Liver (tissue), 9 donors: ENCODE data around the gene ENOX1. TPM values are rescaled to one million over a fixed set of nuclear protein-coding genes. Genes with fewer than 3 reads are reported as not detected.
A peak's percentile ranks its signal among the peaks of the same experiment; 100 is the strongest.

ENCODE experiments used
- DNase-seq: peaks from one replicate; pipeline ENCODE4 v3.0.0-alpha.2; 2017; ENCODE audit warnings: low spot score
- H3K27ac ChIP-seq, 2 donors: one replicate each; pipeline ENCODE4 v1.7.0; 2013; ENCODE audit warnings: inconsistent platforms in 2 of 2, low read length in 2 of 2, control low read depth in 1 of 2, low read depth in 1 of 2, mild to moderate bottlenecking in 1 of 2
- H3K27me3 ChIP-seq, 4 donors: one replicate each; pipeline versions ENCODE4 v1.6.1 to v1.7.0; 2013; ENCODE audit warnings: low read length in 3 of 4, inconsistent platforms in 1 of 4, mild to moderate bottlenecking in 1 of 4, moderate library complexity in 1 of 4; ENCODE audit not compliant: control insufficient read depth in 4 of 4, insufficient read depth in 4 of 4
- H3K36me3 ChIP-seq, 4 donors: one replicate each; pipeline versions ENCODE4 v1.6.1 to v1.7.0; 2013; ENCODE audit warnings: low read length in 3 of 4, mild to moderate bottlenecking in 3 of 4, low read depth in 1 of 4, moderate library complexity in 1 of 4; ENCODE audit not compliant: control insufficient read depth in 4 of 4, insufficient read depth in 3 of 4
- H3K4me1 ChIP-seq, 4 donors: one replicate each; pipeline versions ENCODE4 v1.6.1 to v1.7.0; 2013; ENCODE audit warnings: low read length in 3 of 4, mild to moderate bottlenecking in 3 of 4, moderate library complexity in 1 of 4; ENCODE audit not compliant: control insufficient read depth in 4 of 4, insufficient read depth in 4 of 4
- H3K4me3 ChIP-seq, 3 donors: one replicate each; pipeline versions ENCODE4 v1.6.1 to v1.7.0; 2013; ENCODE audit warnings: low read length in 3 of 3, control low read depth in 1 of 3, low read depth in 1 of 3, mild to moderate bottlenecking in 1 of 3
- H3K9ac ChIP-seq, 2 donors: one replicate each; pipeline ENCODE4 v1.7.0; 2013; ENCODE audit warnings: low read length in 2 of 2, mild to moderate bottlenecking in 2 of 2, moderate library complexity in 2 of 2, control low read depth in 1 of 2, low read depth in 1 of 2
- H3K9me3 ChIP-seq, 4 donors: one replicate each; pipeline versions ENCODE4 v1.6.1 to v1.7.0; 2013; ENCODE audit warnings: low read length in 3 of 4; ENCODE audit not compliant: control insufficient read depth in 4 of 4
- FOXA1 ChIP-seq: IDR thresholded peaks from 2 replicates; pipeline ENCODE4 v1.6.1; 2016; ENCODE audit warnings: antibody characterized with exemption
- HNF4A ChIP-seq, 2 donors: conservative IDR thresholded peaks; 2 replicates each; pipeline ENCODE4 v1.6.1; 2016; ENCODE audit warnings: antibody characterized with exemption in 2 of 2, mild to moderate bottlenecking in 2 of 2
- REST ChIP-seq: IDR thresholded peaks from 2 replicates; pipeline ENCODE4 v1.6.1; 2016; ENCODE audit warnings: antibody characterized with exemption, mild to moderate bottlenecking
- RXRA ChIP-seq, 2 donors: IDR thresholded peaks; 2 replicates each; pipeline ENCODE4 v1.6.1; 2017 to 2018; ENCODE audit warnings: antibody characterized with exemption in 2 of 2, mild to moderate bottlenecking in 1 of 2
- TAF1 ChIP-seq: conservative IDR thresholded peaks from 2 replicates; pipeline ENCODE4 v1.6.1; 2016; ENCODE audit warnings: antibody characterized with exemption, mild to moderate bottlenecking
- ZBTB33 ChIP-seq: IDR thresholded peaks from 2 replicates; pipeline ENCODE4 v1.6.1; 2016; ENCODE audit warnings: antibody characterized with exemption
- WGBS: extraction: QIAGEN DNeasy Blood & Tissue Kit; methylation state at CpG from one replicate; pipeline ENCODE4 v1.1.7; 2013; 5-methylcytosine and 5-hydroxymethylcytosine counted together
- polyA plus RNA-seq, 2 donors: library from polyadenylated mRNA; stranded (reverse) in 1 of 2; unstranded in 1 of 2; fragments of 200-250 nt in 1 of 2; fragments of >200 nt in 1 of 2; fragmentation: Nextera tagmentation in 1 of 2; extraction: Ambion mirVana in 1 of 2; gene quantifications; one replicate each; pipeline versions ENCODE4 v1.2.1 to v1.2.3, GENCODE V29; 2013 to 2015
- total RNA-seq, 2 donors: library from RNA; depleted of rRNA; stranded (reverse); fragments of >200 nt; gene quantifications; one replicate each; pipeline ENCODE4 v1.2.3, GENCODE V29; 2014
- donor health status: healthy.
- donor health status: healthy.
- donor health status: healthy.
- donor health status: healthy.
- donor health status: healthy.

ENOX1 gene
- total and polyA plus RNA-seq, 4 donors, result 0.02 to 0.33 (median 0.08) TPM; not detected in 1

GRCh38 chr13:43510956-43511901 lies 275.5 kb downstream of the ENOX1 start:
- Histone ChIP-seq H3K27me3 (no peaks in the 10 kb centered on the region), H3K27ac (no peak overlapping the region), H3K4me3 (no peak overlapping the region), H3K9me3 (no peaks in the 10 kb centered on the region), H3K36me3 (no peaks in the 10 kb centered on the region), H3K4me1 (peaks cover 1 to 10% (median 8%) of the 10 kb centered on the region in 4 donors), H3K9ac (no peak overlapping the region)
- 80% methylated on average over 6 of the region's 6 CpGs for WGBS
- peak; percentile 31 to 41 for TF ChIP-seq RXRA (IDR thresholded peaks at IDR 0.05)
- TF ChIP-seq HNF4A (conservative IDR thresholded peaks at IDR 0.05), result peak; percentile 39 to 63
- no peak for TF ChIP-seq ZBTB33
- DNase-seq, result no peak

- no peak overlapping the region for H3K4me3 ChIP-seq
- DNase-seq, result no peak
- H3K36me3 ChIP-seq, result no peaks in the 10 kb centered on the region
- H3K9me3 ChIP-seq, result peaks cover 0 to 3% (median 1%) of the 10 kb centered on the region in 4 donors
- H3K9ac ChIP-seq, result no peak overlapping the region
- WGBS, result 80% methylated on average over 1 of the region's 1 CpG
- peaks cover 0 to 3% (median 0%) of the 10 kb centered on the region in 4 donors for H3K27me3 ChIP-seq
- TF ChIP-seq REST (no peak), FOXA1 (no peak)
- no peak overlapping the region for H3K27ac ChIP-seq
- H3K4me1 ChIP-seq, result no peaks in the 10 kb centered on the region
These were observed 291.0 kb downstream of the ENOX1 start for GRCh38 chr13:43495732-43496131.

GRCh38 chr13:43494206-43494605 lies 292.6 kb downstream of the ENOX1 start:
- H3K27me3 ChIP-seq, result peaks cover 0 to 3% (median 0%) of the 10 kb centered on the region in 4 donors
- H3K36me3 ChIP-seq, result no peaks in the 10 kb centered on the region
- TF ChIP-seq TAF1, result no peak
- H3K4me1 ChIP-seq, result no peaks in the 10 kb centered on the region
- no peak for DNase-seq
- H3K27ac ChIP-seq, result no peak overlapping the region
- peaks cover 0 to 3% (median 0%) of the 10 kb centered on the region in 4 donors for H3K9me3 ChIP-seq
- no peak overlapping the region for H3K9ac ChIP-seq
- 86% methylated on average over 4 of the region's 4 CpGs for WGBS
- no peak overlapping the region for H3K4me3 ChIP-seq
